GM10847 (cell line): ENCODE results near the gene FAM237B.

Experiments
- POLR2A ChIP-seq: IDR thresholded peaks from 2 replicates; pipeline ENCODE4 v1.6.1; 2011; ENCODE audit not compliant: insufficient read length; ENCODE audit errors: extremely low read depth

The FAM237B gene

DNA sequence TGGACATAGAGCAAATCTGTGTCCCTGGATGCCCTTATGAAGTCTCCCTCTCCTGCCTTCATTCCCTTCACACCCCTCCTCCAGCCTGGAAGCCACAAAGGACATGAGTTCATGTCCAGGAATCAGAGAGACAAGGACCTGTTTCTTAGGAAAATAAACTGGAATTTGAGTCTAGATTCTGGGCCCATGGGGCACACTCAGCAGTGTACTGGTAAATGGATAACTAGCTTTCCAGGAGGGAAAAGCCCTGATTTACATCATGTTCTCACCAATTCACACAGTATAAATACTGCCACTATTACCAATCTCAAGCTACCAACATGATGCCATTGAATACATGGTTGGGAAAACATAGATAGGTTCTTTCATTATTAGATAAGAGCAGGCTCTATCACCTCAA lies 9.9 kb downstream of the FAM237B start:
- TF ChIP-seq POLR2A, result no peak

- TF ChIP-seq POLR2A, result no peak
These were observed 11.2 kb downstream of the FAM237B start for GRCh38 chr7:90309872-90310271.

- no peak for TF ChIP-seq POLR2A
These were observed 17.9 kb downstream of the FAM237B start for GRCh38 chr7:90303241-90303640.

- TF ChIP-seq POLR2A, result no peak
These were observed 22.7 kb downstream of the FAM237B start for GRCh38 chr7:90298145-90299038.

DNA sequence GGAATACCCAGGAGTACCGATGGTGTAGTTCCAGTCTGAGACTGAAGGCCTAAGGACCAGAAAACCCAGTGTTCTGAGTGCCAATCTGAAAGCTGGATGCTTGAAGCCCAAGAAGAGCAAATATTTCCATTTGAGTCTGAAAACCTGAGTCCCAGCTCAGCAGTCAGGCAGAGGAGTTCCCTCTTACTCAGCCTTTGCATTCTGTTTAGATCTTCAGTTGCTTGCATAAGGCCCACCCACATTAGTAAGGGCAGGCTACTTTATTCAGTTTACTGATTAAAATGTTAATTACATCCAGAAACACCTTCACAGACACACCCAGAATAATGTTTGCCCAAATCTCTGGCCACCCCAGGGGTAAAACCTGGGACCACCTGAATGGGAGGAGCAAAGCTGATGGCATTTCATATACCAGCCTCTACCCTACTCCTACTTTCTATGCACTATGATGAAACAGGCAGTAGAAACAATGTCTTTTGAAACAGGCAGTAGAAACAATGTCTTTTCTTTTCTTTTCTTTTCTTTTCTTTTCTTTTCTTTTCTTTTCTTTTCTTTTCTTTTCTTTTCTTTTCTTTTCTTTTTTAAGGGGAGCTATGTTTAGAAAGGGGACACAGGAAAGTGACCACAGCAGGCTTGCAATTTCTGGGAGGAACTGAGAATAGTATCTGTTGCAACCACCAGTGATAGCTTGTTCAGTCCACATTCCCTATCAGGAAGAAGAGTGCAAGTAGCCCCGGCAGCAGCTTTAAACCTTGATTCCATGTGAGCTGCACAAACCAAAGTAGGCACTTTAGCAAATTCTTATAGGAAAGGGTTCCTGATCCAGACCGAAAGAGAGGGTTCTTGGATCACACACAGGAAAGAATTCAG lies 30.6 kb downstream of the FAM237B start:
- TF ChIP-seq POLR2A, result no peak

- no peak for TF ChIP-seq POLR2A
These were observed 33.0 kb downstream of the FAM237B start for GRCh38 chr7:90288154-90288553.

GRCh38 chr7:90276033-90276728 lies 44.9 kb downstream of the FAM237B start:
- TF ChIP-seq POLR2A, result no peak

GRCh38 chr7:90274161-90274560 lies 46.9 kb downstream of the FAM237B start:
- no peak for TF ChIP-seq POLR2A

GRCh38 chr7:90272242-90272641 lies 48.9 kb downstream of the FAM237B start:
- no peak for TF ChIP-seq POLR2A

DNA sequence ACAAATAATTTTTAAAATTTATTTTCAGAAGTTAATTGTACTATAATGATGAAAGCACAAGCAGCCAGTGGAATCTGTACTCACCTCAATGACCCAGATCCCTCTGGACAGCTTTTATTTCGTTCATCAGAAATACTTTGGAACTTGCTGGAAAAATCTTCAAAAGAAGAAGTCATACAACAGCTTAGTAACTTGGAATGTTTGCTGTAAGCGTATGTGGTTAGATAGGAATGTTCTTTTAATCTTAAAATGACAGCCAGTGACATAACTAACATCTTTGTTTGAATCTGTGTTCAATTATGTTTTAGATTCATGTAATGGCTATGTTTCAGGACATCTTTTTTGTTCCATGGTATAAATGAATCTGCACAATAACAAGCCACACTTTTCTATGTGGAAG lies 49.4 kb downstream of the FAM237B start:
- no peak for TF ChIP-seq POLR2A

DNA sequence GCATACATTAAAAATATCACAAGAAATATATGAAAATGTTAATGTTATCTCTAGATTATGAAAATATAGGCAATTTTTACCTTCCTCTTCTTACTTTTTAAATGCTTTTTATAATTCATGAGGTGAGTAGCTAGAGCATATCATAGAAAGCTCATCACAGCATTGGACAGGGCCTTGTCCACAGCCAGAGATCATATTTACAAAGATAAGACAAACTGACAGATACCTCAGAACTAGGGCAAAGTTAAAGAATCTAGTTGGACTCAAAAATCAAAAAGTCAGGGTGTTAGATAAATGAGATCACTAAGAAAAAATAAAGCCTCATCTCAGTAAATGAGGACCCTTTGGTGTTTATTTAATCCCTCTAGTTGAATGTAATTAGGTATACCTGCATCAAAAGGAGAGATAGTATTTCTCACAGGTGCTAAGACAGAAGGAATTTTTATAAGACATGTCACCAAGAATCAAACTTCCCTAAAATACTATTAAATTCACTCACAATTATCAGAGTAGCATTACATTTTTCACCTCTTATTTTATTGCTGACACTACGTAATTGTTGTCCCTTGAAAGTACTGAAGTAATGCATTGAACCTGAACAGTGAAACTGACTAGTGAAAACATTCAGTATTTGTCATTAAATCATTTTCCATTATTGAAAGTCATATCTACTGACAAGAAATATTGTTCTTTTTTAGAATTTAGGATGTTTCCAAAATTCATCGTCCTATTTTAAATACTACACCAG lies 50.5 kb downstream of the FAM237B start:
- no peak for TF ChIP-seq POLR2A

- no peak for TF ChIP-seq POLR2A
These were observed 51.9 kb downstream of the FAM237B start for GRCh38 chr7:90269163-90269562.

GRCh38 chr7:90267263-90267858 lies 53.7 kb downstream of the FAM237B start:
- no peak for TF ChIP-seq POLR2A

- no peak for TF ChIP-seq POLR2A
These were observed 54.3 kb downstream of the FAM237B start for GRCh38 chr7:90266808-90267207.
